Activated effector memory CD4-positive, alpha-beta T cell treated with anti-CD3 and anti-CD28 coated beads, Interleukin-2, amount 50 U/mL, for 16 hours (primary cell): ENCODE results near the gene OTUD1.
"Not testable (repeated sequence)": the region's sequence is repeated elsewhere in the genome, so short reads cannot be mapped to it uniquely, and the experiment has no call there.

Source experiments
- DNase-seq: peaks from one replicate; pipeline ENCODE4 v3.0.0-alpha.2; 2020

The OTUD1 gene

DNA sequence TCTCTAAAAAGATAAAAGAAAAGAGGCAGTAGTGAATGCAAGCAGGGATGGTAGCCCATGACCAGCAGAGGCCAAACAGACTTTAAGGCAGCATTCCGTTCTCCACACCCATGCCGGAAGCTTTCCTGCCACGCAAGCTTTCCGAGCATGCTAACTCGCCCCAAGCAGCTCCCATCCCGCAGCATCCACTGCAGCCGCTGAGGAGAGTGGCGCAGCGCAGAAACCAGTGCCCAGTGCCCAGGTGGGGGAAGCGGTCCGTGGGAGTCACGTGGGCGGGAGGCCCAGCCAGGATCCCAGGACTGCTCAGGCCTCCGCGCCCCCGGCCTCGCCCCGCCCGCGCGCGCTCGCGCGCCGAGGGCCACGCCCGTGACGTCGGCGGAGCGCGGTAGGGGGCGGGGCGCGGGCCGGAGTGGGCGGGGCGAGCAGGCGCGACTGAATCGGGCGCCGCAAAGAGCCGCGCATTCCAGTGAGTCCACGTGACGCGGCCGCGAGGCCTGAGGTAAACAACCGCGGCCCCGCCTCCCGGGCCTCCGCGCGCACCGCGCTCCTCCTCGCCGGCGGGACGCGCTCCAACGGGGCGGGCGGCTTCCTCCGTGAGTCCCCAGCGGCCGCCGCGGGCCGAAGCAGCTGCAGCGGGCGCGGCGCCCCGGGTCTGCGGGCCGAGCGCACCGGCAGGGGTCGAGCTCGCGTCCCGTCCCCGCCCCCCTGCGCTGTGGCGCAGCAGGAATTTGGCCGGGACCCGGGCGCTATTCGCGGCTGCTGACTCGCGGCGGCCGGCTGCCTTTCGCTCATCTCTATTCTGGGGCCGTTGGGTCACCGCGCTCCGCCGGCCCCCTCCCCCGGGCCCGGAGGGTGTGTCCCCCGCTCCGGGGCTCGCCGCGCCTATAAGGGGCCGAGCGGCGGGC, at the start of gene OTUD1:
OTUD1 (plus strand) TSS at position 529 of the 905 bp plus-strand sequence. CDS start 383 bp downstream, outside the sequence.
- DNase-seq, result peak; percentile 98

DNA sequence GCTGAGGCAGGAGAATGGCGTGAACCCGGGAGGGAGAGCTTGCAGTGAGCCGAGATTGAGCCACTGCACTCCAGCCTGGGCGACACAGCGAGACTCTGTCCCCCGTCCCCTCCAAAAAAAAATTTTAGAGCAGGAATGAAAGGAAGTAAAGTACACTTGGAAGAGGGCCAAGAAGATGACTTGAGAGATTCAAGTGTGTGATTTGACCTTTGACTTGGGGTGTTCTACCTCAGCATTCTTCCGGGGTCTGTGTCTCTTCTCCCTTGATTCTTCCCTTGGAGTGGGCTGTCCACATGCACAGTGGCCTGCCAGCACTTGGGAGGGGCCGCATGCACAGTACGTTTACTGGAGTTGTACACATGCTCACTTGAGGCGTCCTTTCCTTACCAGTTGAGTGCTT, 48.5 kb upstream of the OTUD1 start:
- DNase-seq, result not testable (repeated sequence)

DNA sequence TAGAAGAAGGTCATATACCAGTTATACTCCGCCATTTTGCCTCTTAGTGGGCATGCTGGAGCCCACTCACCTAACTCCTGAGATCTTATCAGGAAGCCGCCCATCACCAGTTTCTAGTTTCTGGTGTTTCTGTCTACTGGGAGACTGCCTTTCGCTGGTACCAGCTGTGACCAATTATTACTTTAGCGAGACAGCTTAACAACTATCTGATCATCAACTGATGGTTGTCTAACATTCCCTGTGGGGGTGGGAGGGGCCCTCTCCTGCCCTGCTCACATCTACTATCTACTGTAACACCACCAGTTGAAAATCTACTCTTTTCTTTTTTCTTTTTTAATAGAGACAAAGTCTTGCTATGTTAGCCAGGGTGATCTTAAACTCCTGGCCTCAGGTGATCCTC, 48.1 kb upstream of the OTUD1 start:
- no peak for DNase-seq

DNA sequence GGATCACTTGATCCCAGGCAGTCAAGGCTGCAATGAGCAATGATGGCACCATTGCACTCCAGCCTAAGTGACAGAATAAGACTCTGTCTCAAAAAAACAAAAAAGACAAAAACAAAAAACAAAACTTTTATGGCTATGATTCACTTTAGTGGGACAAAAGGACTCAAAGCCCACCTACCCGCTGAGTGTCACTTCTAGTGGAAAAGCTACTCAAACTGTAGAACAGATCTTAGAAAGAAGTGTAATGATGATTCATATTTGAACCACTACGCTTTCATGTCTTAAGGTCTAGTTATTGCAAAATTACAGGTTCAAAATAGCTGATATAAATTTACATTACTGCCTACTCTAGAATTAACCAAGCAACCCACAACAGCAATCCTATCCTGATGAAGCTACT, 47.1 kb upstream of the OTUD1 start:
- no peak for DNase-seq

DNA sequence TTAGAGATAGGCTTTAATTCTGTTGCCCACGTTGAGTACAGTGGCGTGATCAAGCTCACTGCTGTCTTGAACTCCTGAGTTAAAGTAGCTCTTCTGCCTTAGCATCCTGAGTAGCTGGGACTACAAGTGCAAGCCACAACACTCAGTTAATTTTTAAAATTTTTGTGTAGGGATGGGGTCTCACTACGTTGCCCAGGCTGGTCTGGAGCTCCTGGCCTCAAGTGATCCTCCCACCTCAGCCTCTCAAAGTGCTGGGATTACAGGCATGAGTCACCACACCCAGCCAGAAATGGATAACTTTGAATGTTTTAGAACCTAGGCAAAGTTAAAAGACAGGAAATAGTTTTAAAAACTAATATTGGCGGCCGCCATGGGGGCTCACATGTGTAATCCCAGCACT, 43.9 kb upstream of the OTUD1 start:
- DNase-seq, result no peak

GRCh38 chr10:23396695-23397094, 42.2 kb upstream of the OTUD1 start:
- no peak for DNase-seq

DNA sequence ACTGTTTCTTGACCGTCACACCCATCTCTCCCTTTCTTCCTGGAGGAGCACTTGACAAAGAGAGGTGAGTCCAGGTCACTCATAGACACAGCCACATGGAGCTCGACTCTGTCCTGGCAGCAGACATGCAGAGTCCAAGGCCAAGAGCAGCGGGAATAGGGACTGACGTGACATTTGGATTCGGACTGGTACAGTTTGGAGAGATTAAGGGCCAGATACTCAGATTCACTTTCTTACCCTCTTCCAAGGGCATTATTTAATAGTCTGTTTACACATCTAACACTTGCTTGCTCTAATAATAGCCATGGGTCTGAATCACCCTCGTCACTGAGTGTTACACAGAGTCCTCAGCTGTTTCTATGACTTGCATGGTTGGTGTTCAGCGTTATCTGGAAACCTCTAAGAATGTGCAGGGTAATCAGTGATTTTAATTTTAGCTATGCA, 39.2 kb upstream of the OTUD1 start:
- no peak for DNase-seq

DNA sequence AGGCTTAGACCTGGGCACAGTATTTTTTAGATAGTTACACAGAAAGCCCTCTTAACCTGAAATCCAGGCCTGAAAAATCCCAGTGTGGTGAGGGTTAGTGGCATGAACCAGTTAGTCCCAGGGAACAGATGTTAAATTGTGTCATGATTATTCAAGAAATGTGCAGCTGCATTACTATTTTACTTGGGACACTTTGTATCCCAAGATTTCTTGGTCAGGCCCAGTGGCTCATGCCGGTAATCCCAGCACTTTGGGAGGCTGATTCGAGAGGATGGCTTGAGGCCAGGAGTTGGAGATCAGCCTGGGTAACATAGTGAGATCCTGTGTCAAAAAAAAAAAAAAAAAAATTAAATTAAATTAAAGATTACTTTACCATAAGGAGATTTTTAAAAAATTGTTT, 36.0 kb upstream of the OTUD1 start:
- DNase-seq, result no peak

DNA sequence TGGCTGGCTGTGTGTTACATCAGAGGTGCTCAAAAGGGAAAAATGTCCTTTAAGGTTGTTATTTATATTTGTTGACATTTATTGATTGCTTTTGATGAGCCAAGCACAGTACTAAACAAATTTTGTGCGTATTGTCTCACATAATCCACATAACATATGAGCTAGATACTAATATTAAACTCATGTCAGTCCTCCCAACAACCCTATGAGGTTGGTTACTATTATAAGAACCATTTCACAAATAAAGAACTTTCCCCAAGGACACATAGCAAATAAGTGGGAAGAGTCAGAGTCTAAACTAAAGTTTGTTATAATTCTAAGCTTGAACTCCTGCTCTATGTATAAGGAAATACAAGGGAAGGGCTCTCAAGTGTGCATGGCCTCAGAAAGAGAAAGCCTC, 35.6 kb upstream of the OTUD1 start:
- no peak for DNase-seq

- no peak for DNase-seq
Measured at GRCh38 chr10:23403719-23404118, 35.2 kb upstream of the OTUD1 start.

DNA sequence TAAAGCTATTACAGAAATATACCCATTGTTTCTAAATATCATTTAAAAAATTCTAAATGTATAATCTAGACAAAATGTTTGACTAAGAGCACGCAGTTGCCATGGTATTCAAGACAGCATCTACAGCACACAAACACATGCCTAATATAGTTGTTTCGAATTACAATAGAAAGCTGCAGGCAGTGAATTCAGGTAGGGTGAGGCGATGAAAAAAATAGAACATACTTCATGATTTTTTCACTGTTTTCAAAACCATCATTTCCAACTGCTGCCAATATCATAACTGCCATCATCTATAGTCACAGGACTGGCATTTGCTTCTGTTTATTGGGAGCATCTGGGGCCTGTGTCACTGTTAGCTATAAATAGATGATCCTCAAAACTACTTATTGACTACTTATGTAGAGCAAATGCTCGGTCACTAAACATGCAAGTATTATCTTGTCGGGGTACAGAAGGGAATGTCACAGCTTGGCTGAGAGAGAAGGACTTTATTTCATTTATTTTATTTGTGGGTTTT, 34.4 kb upstream of the OTUD1 start:
- no peak for DNase-seq

GRCh38 chr10:23405540-23405939, 33.3 kb upstream of the OTUD1 start:
- no peak for DNase-seq

DNA sequence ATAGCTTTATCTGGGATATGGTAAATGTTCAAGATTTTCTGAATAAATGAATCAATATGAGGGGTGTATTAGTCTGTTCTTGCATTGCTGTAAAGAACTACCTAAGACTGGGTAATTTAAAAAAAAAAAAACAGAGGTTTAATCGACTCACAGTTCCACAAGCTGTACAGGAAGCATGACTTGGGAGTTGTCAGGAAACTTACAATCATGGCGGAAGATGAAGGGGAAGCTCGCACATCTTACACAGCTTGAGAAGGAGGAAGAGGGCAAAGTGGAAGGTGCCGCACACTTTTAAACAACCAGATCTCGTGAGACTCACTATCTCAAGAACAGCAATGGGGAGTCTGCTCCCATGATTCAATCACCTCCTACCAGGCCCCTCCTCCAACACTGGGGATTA, 32.5 kb upstream of the OTUD1 start:
- no peak for DNase-seq

GRCh38 chr10:23408330-23408976, 30.4 kb upstream of the OTUD1 start:
- no peak for DNase-seq

DNA sequence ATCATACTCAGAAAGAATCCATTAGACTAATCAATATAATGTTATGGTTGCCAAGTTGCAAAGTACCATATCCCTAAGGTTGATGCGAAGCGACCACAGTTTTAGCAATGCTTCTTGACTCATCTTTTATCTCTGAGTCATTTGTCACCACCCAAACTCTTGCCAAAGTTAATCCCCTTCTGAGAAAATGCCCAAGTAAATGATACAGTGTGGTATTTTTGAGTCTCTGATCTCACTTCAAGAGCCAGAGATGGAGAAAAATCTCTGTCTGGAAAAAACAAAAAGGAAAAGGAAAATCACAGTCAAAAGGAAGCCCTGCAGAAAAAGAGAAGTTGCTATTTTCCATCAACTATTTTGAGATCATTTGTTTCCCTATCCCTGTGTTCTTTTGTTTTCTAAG, 26.7 kb upstream of the OTUD1 start:
- DNase-seq, result no peak

- DNase-seq, result no peak
Measured at GRCh38 chr10:23413629-23414089, 25.2 kb upstream of the OTUD1 start.

DNA sequence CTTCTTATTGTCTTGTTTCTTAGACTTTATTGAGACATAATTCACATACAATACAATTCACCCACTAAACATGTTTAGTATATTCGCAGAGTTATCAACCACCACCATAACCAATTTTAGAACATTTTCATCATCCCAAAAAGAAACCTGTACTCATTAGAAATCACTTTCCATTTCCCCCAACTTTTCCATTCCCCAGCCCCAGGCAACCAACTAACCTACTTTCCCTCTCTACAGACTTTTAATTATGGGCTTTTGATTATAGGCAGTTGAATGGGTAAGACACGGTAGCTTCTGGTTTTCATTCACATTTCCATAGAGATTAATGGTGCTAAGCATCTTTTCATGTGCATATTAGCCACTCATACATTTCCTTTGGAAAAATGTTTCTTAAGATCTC, 24.2 kb upstream of the OTUD1 start:
- DNase-seq, result no peak

GRCh38 chr10:23417254-23417653, 21.6 kb upstream of the OTUD1 start:
- no peak for DNase-seq

- no peak for DNase-seq
Measured at GRCh38 chr10:23418051-23418681, 20.7 kb upstream of the OTUD1 start.

- no peak for DNase-seq
Measured at GRCh38 chr10:23419201-23419600, 19.7 kb upstream of the OTUD1 start.

DNA sequence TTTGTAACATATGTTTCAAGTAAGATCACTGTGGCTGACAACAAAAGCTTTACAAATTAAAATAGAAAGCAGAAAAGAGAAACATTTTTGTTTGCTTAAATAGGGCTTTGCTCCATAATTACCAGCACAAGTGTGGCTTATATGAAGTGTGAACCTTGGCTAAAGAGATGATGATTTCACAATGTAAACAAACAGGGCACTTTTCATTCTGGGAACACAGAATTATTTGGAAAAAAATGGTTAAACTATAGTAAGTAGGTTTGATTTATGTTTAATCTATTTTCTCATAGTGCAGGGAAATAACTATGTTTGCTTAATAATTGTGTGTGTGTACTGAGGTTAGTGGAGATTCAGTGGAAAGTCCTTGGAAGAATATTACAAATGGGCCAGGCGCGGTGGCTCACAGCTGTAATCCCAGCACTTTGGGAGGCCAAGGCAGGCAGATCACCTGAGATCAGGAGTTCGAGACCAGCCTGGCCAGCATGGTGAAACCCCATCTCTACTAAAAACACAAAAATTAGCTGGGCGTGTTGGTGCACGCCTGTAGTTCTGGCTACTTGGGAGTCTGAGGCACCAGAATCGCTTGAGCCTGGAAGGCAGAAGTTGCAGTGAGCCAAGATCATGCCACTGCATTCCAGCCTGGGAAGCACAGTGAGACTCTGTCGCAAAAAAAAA, 19.1 kb upstream of the OTUD1 start:
- DNase-seq, result no peak

GRCh38 chr10:23421397-23421796, 17.5 kb upstream of the OTUD1 start:
- DNase-seq, result no peak

- no peak for DNase-seq
Measured at GRCh38 chr10:23422003-23422411, 16.9 kb upstream of the OTUD1 start.
